ENCODE data around the gene NLGN1. TPM values are rescaled to one million over a fixed set of nuclear protein-coding genes. Genes with fewer than 3 reads are reported as not detected.

The NLGN1 gene
- total RNA-seq, 1 experiment from 2014 or later: not detected

GRCh38 chr3:174146008-174146407 lies 748.5 kb downstream of the NLGN1 start:
- Histone ChIP-seq H3K9ac (ENCODE audit: low read length) (no peak overlapping the region), H3K36me3 (ENCODE audit: control insufficient read depth in 1 of 2, insufficient read depth in 2 of 2, low read length in 2 of 2) (no peaks in the 10 kb centered on the region), H3K27ac (ENCODE audit: low read depth, low read length) (no peak overlapping the region), H3K4me1 (ENCODE audit: control insufficient read depth in 1 of 2, insufficient read depth in 2 of 2, low read length in 2 of 2) (no peaks in the 10 kb centered on the region), H4K20me1 (ENCODE audit: insufficient read depth) (no peaks in the 10 kb centered on the region), H2AFZ (ENCODE audit: low read depth, low read length, poor library complexity, severe bottlenecking) (no peak overlapping the region), H3K79me2 (ENCODE audit: insufficient read depth, low read length) (no peaks in the 10 kb centered on the region), H3K4me2 (ENCODE audit: low read length) (no peak overlapping the region), H3K27me3 (ENCODE audit: insufficient read depth, low read length) (no peaks in the 10 kb centered on the region), H3K9me2 (ENCODE audit: insufficient read depth) (no peaks in the 10 kb centered on the region), H3K4me3 (replicated peaks in 1 of 2; ENCODE audit: low read depth in 1 of 2, low read length in 2 of 2) (no peak overlapping the region), H3K9me3 (ENCODE audit: control insufficient read depth in 1 of 2, insufficient read depth in 1 of 2, low read depth in 1 of 2, low read length in 2 of 2) (no peaks in the 10 kb centered on the region)
- intact Hi-C loops (cut with micrococcal nuclease): no loop called here
- ChIA-PET RAD21 (ENCODE audit: low non-redundant PET in 1 of 2, low total read pairs in 2 of 2, uncharacterized antibody in 2 of 2, unreplicated experiment in 2 of 2) (no interaction called here), POLR2A (no interaction called here), CTCF (no interaction called here)
- TF ChIP-seq EGR1 (IDR thresholded peaks at IDR 0.05; ENCODE audit: low read depth): no peak
- no peak for TF ChIP-seq EZH2 (IDR thresholded peaks at IDR 0.05)
- no peak for TF ChIP-seq CEBPB (IDR thresholded peaks at IDR 0.05; ENCODE audit: low read depth)
- BruUV-seq (replicated peaks): no TSS peak
- ATAC-seq: no peak
- DNase-seq (ENCODE audit: low read depth, low spot score): no peak

- DNase-seq (ENCODE audit: low read depth, low spot score) (no peak), ATAC-seq (no peak)
- no peak overlapping the region for H2AFZ ChIP-seq (ENCODE audit: low read depth, low read length, poor library complexity, severe bottlenecking)
- no peaks in the 10 kb centered on the region for H3K9me3 ChIP-seq (ENCODE audit: control insufficient read depth in 1 of 2, insufficient read depth in 1 of 2, low read depth in 1 of 2, low read length in 2 of 2)
- H3K9me2 ChIP-seq (ENCODE audit: insufficient read depth): no peaks in the 10 kb centered on the region
- BruUV-seq (replicated peaks): no TSS peak
- no peaks in the 10 kb centered on the region for H3K79me2 ChIP-seq (ENCODE audit: insufficient read depth, low read length)
- no peak overlapping the region for H3K9ac ChIP-seq (ENCODE audit: low read length)
- H3K27ac ChIP-seq (ENCODE audit: low read depth, low read length): no peak overlapping the region
- H3K4me3 ChIP-seq (replicated peaks in 1 of 2; ENCODE audit: low read depth in 1 of 2, low read length in 2 of 2): no peak overlapping the region
- H3K36me3 ChIP-seq (ENCODE audit: control insufficient read depth in 1 of 2, insufficient read depth in 2 of 2, low read length in 2 of 2): no peaks in the 10 kb centered on the region
- ChIA-PET RAD21 (ENCODE audit: low non-redundant PET in 1 of 2, low total read pairs in 2 of 2, uncharacterized antibody in 2 of 2, unreplicated experiment in 2 of 2) (no interaction called here), CTCF (no interaction called here), POLR2A (no interaction called here)
- intact Hi-C loops (cut with micrococcal nuclease): no loop called here
- no peak for TF ChIP-seq POLR2A (IDR thresholded peaks at IDR 0.05; ENCODE audit: borderline replicate concordance, extremely low read depth, insufficient read depth, insufficient read length)
- no peak for TF ChIP-seq TCF7L2 (IDR thresholded peaks at IDR 0.05; ENCODE audit: borderline replicate concordance, extremely low read depth, insufficient read depth, insufficient read length)
- no peak for TF ChIP-seq JUND (IDR thresholded peaks at IDR 0.05)
- TF ChIP-seq POLR2AphosphoS5 (IDR thresholded peaks at IDR 0.05; ENCODE audit: low read depth, low read length): no peak
- no peak for TF ChIP-seq ATF3 (IDR thresholded peaks at IDR 0.05)
- no peak for TF ChIP-seq CTCF (IDR thresholded peaks at IDR 0.05 in 2 of 3, conservative IDR thresholded peaks at IDR 0.05 in 1 of 3; ENCODE audit: borderline replicate concordance in 1 of 3, insufficient read depth in 1 of 3, low read depth in 2 of 3, low read length in 2 of 3)
- TF ChIP-seq ZFX (IDR thresholded peaks at IDR 0.05): no peak
- no peak for TF ChIP-seq FOSL1 (IDR thresholded peaks at IDR 0.05; ENCODE audit: low read depth)
- TF ChIP-seq MAX (IDR thresholded peaks at IDR 0.05): no peak
- no peak for TF ChIP-seq YY1 (IDR thresholded peaks at IDR 0.05; ENCODE audit: extremely low read depth, insufficient replicate concordance, low read depth, low read length)
- TF ChIP-seq EZH2 (IDR thresholded peaks at IDR 0.05): no peak
- no peak for TF ChIP-seq CEBPB (IDR thresholded peaks at IDR 0.05; ENCODE audit: low read depth)
- TF ChIP-seq EGR1 (IDR thresholded peaks at IDR 0.05; ENCODE audit: low read depth): no peak
- TF ChIP-seq SIN3A (IDR thresholded peaks at IDR 0.05; ENCODE audit: low read depth): no peak
- TF ChIP-seq ELF1 (IDR thresholded peaks at IDR 0.05; ENCODE audit: borderline replicate concordance, low read depth): no peak
- TF ChIP-seq SP1 (IDR thresholded peaks at IDR 0.05; ENCODE audit: low read depth): no peak
- TF ChIP-seq REST (IDR thresholded peaks at IDR 0.05; ENCODE audit: low read depth): no peak
- no peaks in the 10 kb centered on the region for H4K20me1 ChIP-seq (ENCODE audit: insufficient read depth)
- H3K27me3 ChIP-seq (ENCODE audit: insufficient read depth, low read length): no peaks in the 10 kb centered on the region
- H3K4me2 ChIP-seq (ENCODE audit: low read length): no peak overlapping the region
- H3K4me1 ChIP-seq (ENCODE audit: control insufficient read depth in 1 of 2, insufficient read depth in 2 of 2, low read length in 2 of 2): no peaks in the 10 kb centered on the region
These were observed 750.3 kb downstream of the NLGN1 start for GRCh38 chr3:174147798-174148197.
